ENCODE data around the gene CDH13.

Gene CDH13

GRCh38 chr16:83845263-83845662, 1218.5 kb downstream of the CDH13 start:
- no peak overlapping the region for H3K4me3 ChIP-seq (ENCODE audit: low read depth, low read length)
- DNase-seq (ENCODE audit: low read depth), result no peak
- no peak for TF ChIP-seq CTCF (IDR thresholded peaks at IDR 0.05; ENCODE audit: low read depth, low read length, missing control alignments)
- in situ Hi-C loops (cut with HindIII; ENCODE audit: low sequenced_read_pairs), result no loop called here

GRCh38 chr16:83847371-83848225, 1220.8 kb downstream of the CDH13 start:
- no peak for TF ChIP-seq CTCF (IDR thresholded peaks at IDR 0.05; ENCODE audit: low read depth, low read length, missing control alignments)
- in situ Hi-C loops (cut with HindIII; ENCODE audit: low sequenced_read_pairs), result no loop called here
- no peak overlapping the region for H3K4me3 ChIP-seq (ENCODE audit: low read depth, low read length)
- DNase-seq (ENCODE audit: low read depth), result no peak

- in situ Hi-C loops (cut with HindIII; ENCODE audit: low sequenced_read_pairs), result no loop called here
- no peak for DNase-seq (ENCODE audit: low read depth)
- TF ChIP-seq CTCF (IDR thresholded peaks at IDR 0.05; ENCODE audit: low read depth, low read length, missing control alignments), result no peak
- H3K4me3 ChIP-seq (ENCODE audit: low read depth, low read length), result no peak overlapping the region
Observed at GRCh38 chr16:83849421-83849820, 1222.7 kb downstream of the CDH13 start.
